GM18868 (cell line): ENCODE results near the gene DCLK2.

Source experiments
- ATAC-seq: cut with Tn5 transposase; IDR thresholded peaks from one replicate; pipeline ENCODE4 v1.9.1; 2021; ENCODE audit warnings: mild to moderate bottlenecking, moderate library complexity; ENCODE audit not compliant: unreplicated experiment

The DCLK2 gene

DNA sequence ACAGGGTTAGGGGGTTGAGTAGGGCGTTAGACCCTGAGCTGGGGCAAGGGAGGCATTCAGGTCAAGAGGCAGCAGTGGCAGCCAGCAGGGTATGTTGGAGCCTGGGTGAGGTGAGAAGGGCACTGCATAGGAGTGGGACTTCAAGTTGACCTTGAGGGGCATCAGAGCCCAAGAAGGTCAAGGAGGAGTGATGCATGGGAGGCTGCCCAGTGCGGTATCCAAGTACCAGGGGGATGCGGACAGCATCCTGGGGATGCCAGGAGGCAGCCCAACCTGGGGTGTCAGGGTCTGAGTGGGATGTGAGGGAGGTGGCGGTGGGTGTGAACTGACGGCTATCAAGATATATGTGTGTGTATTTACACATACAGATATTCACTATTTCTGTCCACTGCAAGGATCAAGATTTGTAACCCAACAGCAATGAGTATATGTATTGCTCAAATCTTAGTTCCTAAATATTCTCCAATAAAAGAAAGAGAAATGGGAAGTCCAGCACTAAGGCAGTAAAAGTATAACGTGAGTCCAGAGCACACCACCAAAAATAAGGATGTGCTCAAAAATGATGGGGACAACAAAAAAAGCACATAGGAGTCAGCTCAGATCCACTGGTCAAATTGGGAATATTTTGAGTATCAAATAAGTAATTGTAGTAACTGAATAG is 9.8 kb upstream of the DCLK2 start:
- ATAC-seq: no peak

GRCh38 chr4:150069353-150069752 is 8.9 kb upstream of the DCLK2 start:
- ATAC-seq: no peak

DNA sequence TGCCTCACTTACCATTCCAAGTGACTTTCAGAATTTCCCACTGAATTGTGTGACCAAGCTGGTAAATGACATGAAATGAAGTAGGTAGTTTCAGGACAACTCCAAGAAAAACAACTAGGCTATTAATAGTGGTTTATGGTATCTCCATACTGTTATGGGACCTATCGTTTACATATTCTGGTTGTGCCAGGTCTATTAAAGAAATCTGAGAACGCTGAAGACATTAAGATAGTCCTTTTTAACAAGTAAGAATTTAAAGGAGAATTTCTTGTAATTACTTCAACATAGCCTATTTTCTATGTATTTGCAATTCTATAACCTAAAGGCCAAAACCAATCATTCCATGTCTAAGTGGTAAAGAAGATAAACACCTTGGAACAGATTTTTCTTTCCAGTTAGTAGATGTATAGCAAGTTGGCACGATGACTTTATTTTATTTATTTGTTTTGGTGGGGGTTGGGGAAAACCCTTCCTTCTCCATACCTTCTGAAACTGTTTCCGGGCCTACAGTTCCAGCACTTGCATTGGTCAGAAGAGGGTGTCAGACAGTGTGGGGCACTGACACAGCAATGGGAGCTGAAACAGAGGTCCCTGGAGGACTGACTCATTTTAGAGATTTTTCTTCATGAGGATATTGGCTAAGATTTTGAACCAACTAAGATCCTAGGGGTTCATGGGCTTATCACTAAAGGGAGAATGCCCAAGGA is 7.6 kb upstream of the DCLK2 start:
- no peak for ATAC-seq

GRCh38 chr4:150072471-150072870 is 5.8 kb upstream of the DCLK2 start:
- no peak for ATAC-seq

- no peak for ATAC-seq
Observed at GRCh38 chr4:150072906-150073714, 5.1 kb upstream of the DCLK2 start.

DNA sequence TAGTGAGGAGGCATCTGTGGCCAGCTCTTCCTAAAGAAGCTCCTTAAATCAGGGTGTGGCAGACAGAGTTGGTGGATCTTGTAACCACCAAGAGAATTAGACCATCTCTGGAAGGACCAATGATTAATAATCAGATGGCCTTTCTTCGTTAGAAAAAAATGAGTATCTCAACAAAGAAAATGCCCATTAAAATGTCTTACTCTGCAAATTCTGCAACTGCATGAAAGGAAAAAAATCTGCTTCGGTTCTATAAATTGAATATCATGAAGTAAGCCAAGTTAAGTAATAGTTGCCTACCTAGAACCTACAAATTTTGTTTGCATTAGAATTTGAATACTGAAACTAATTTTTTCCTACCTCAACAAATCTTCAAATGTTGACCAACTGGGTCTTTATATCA is 4.2 kb upstream of the DCLK2 start:
- ATAC-seq: no peak

DNA sequence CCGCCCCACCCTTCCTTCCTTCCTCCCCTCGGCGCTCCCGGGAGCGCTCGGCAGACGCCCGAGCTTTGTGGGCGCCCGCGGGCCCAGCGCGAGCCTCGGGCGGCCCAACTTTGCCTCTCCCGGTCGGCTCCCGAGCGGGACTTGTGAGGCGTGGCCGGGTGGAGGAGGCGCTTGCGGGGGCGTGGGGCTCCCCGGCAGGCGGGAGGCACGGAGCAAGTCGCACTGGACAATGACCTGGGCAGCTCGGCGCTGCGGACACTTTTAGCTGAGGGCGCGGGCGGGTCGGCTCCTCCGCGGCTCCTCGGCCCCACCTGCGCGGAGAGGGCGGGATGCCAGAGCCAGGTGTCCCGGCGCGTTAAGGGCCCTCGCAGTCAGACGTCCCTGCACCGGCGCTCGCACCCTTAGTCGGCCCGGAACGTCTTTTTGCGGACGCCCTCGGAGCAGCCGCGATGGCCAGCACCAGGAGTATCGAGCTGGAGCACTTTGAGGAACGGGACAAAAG is 385 bp downstream of the DCLK2 start:
- ATAC-seq: no peak

DNA sequence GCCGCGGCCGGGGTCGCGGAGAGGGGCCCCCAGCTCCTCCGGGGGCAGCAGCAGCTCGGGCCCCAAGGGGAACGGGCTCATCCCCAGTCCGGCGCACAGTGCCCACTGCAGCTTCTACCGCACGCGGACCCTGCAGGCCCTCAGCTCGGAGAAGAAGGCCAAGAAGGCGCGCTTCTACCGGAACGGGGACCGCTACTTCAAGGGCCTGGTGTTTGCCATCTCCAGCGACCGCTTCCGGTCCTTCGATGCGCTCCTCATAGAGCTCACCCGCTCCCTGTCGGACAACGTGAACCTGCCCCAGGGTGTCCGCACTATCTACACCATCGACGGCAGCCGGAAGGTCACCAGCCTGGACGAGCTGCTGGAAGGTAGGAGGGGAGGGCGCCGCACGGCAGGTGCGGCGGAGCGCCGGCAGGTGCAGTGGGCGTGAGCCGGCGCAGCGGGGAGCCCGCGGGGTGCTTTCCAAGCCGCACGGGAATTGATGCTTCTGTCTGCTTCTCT is 886 bp downstream of the DCLK2 start:
- peak; percentile 37 for ATAC-seq

DNA sequence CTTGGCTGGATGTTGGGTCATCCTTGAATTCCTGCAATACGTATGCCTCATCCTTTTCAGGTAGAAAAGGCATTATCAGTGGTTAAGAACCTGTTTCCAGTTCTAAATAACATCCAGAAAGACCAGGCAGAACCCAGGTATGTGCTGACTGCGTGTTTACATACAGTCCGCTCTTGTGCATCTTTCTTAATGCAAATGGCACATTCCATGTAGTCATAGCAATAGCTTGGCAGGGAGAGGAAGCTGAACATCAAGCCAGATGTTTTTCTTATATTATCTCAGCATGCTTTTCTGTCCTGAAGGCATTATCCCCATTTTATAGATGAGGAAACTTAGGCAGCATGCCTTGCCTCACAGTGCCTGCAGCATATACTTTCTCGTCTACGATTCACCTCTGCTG is 2.1 kb downstream of the DCLK2 start:
- no peak for ATAC-seq

DNA sequence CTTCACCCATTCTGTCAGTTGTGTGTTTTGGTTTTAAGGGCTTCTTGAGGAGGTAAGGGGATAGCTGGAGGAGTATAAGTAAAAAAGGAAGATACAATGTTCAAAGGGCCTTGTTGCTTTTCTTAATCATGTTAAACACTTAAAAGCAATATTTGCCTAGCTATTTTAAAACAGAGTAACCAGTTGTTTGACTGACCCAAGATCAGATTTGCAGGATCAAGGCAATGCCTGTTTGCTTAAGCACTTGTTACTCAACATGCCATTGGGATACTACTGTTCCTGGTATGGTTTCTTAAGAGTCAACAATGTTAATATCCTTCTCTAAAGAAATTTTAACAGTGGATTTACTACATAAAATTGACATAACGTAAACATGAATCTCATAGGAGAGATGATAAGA is 2.6 kb downstream of the DCLK2 start:
- ATAC-seq: no peak

GRCh38 chr4:150082241-150082640 is 4.0 kb downstream of the DCLK2 start:
- ATAC-seq: peak; percentile 89

- no peak for ATAC-seq
Observed at GRCh38 chr4:150087006-150087405, 8.8 kb downstream of the DCLK2 start.

- ATAC-seq: no peak
Observed at GRCh38 chr4:150089732-150090131, 11.5 kb downstream of the DCLK2 start.

DNA sequence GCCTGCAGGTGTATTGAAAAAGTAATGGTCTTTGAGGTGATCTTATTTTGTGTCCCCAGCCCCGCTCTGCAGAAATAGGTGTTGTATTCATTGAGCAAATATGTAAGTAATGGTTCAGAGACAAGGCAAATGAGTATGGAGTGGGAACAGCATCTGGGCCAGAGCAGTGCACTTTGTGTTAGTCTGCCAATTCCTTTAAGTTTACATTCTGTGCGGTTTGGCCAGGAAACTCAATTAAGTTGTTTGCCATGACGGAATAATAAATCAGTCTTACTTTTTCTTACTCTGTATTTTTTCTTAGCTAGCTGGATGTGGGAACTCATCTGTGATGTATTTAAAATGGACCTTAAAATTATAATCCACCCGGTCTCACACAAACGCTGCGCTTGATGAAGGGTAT is 12.6 kb downstream of the DCLK2 start:
- no peak for ATAC-seq

- no peak for ATAC-seq
Observed at GRCh38 chr4:150094676-150095075, 16.4 kb downstream of the DCLK2 start.

DNA sequence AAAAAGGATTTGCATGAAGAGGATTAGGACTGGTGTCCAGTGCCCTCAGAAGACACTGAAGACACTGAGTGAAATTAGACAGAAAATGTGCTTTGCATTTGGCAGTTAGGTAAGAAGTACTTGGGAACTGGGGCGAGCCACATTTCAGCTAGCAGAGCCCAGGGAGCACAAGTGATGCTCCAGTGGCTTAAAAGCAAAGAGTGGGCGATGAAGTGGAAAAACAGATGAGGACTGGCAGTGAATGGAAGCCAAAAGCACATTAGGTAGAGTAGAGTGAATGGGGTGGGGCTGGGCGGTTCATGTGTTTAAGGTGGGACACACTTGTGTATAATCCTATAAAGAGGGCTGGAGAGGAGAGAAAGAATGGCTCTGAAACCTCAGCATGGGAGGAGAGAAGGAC is 18.4 kb downstream of the DCLK2 start:
- ATAC-seq: no peak

DNA sequence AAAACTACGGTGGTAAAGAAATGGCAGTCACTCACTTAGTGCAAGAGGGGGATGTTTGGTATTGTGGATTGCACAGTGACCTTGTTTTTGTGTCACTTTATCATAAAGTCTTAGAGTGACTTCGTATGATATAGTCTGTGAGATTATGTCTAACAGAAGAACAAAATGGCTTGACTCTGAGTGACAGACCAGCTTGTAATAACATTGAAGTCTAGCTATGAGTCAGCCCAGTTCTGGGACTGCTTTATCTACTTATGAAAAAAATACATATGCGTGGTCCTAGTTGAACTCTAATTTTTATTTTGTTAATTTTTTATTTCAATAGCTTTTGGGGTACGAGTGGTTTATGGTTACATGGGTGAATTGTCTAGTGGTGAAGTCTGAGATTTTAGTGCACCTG is 20.0 kb downstream of the DCLK2 start:
- peak; percentile 71 for ATAC-seq

GRCh38 chr4:150104404-150105027 is 26.3 kb downstream of the DCLK2 start:
- no peak for ATAC-seq

- ATAC-seq: no peak
Observed at GRCh38 chr4:150106886-150107285, 28.6 kb downstream of the DCLK2 start.

DNA sequence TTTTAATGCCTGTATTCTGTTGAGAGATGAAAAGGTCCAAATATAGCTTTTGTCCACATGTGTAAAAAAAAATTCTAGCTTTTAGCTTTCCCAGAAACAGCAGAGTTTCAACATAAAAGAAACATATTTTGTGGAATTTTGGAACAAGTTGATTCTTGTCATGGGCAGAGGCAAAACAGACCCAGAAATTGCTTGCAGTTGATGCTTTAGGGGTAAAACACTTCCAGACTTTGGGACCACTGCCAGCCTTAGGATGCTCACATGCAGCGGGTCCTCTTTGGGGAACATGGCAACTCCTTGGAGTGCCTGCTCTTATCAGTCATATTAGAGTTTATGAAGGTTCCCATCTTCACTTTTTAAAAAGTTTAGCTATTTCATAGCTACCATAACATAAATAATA is 30.4 kb downstream of the DCLK2 start:
- no peak for ATAC-seq

- no peak for ATAC-seq
Observed at GRCh38 chr4:150114641-150115040, 36.4 kb downstream of the DCLK2 start.
